Measurements from ENCODE around the gene ATP11B.

ATP11B gene

GRCh38 chr3:182969277-182969676, 176.0 kb downstream of the ATP11B start:
- Mint-ChIP-seq H3K9me3 (no peaks in the 10 kb centered on the region), H3K27ac (peak overlapping the region; percentile 34), H3K36me3 (ENCODE audit: low read depth) (peaks cover 22% of the 10 kb centered on the region), H3K4me1 (peaks cover 44% of the 10 kb centered on the region), H3K27me3 (ENCODE audit: low read depth, poor library complexity) (no peaks in the 10 kb centered on the region), H3K4me3 (no peak overlapping the region)
- TF ChIP-seq CTCF (IDR thresholded peaks at IDR 0.05), result no peak
- DNase-seq, result no peak

GRCh38 chr3:182969853-182970252, 176.5 kb downstream of the ATP11B start:
- DNase-seq, result no peak
- Mint-ChIP-seq H3K27ac (no peak overlapping the region), H3K9me3 (no peaks in the 10 kb centered on the region), H3K27me3 (ENCODE audit: low read depth, poor library complexity) (no peaks in the 10 kb centered on the region), H3K4me3 (no peak overlapping the region), H3K4me1 (peaks cover 47% of the 10 kb centered on the region), H3K36me3 (ENCODE audit: low read depth) (peaks cover 19% of the 10 kb centered on the region)
- TF ChIP-seq CTCF (IDR thresholded peaks at IDR 0.05), result no peak

DNA sequence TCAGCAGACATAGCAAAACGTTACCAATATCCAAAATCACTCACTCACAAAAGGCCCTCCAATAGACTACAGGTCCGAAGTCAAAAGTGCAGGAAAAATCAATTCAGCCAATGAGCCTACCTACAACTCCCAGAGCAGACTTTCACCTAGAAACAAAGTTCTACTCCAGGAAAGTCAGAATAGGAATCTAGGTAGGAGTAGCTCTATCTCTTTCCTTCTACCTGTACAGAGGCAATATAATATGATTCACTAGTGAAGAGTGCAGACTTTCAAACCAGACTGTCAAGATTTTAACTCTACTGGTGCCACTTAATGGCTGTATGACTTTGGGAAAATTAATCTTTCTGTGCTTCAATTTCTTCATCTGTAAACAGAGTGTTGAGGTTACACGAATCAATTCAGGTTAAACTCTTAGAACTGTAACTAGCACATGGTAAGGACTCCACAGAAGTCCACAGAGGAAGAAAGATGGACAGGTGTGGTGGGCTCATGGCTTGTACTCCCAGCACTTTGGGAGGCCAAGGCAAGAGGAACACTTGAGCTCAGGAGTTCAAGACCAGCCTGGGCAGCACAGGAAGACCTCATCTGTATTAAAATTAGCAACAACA, 177.6 kb downstream of the ATP11B start:
- Mint-ChIP-seq H3K27me3 (ENCODE audit: low read depth, poor library complexity) (no peaks in the 10 kb centered on the region), H3K27ac (peak overlapping the region; percentile 62), H3K4me3 (no peak overlapping the region), H3K4me1 (peaks cover 57% of the 10 kb centered on the region), H3K36me3 (ENCODE audit: low read depth) (peaks cover 9% of the 10 kb centered on the region), H3K9me3 (no peaks in the 10 kb centered on the region)
- TF ChIP-seq CTCF (IDR thresholded peaks at IDR 0.05), result no peak
- DNase-seq, result no peak
